22Rv1 (cell line): Measurements from ENCODE around the gene CETP.

ENCODE experiments used
- CTCF ChIP-seq: fragments of 450-650 bp; IDR thresholded peaks from 2 replicates; pipeline ENCODE4 v1.5.1; 2017; ENCODE audit warnings: mild to moderate bottlenecking
- ZFX ChIP-seq: fragments of 450-650 bp; IDR thresholded peaks from 2 replicates; pipeline ENCODE4 v1.6.1; 2017; ENCODE audit warnings: antibody characterized with exemption, borderline replicate concordance

GRCh38 chr16:56985962-56986360 is 24.2 kb downstream of the CETP start:
- TF ChIP-seq CTCF (no peak), ZFX (no peak)
